Panc1 (cell line): ENCODE measurements around the gene AP3D1. TPM values are rescaled to one million over a fixed set of nuclear protein-coding genes. Genes with fewer than 3 reads are reported as not detected.

Source experiments
- ATAC-seq: fragments of 200-7000 bp; cut with Tn5 transposase; 2 replicates; pipeline ENCODE4 v1.9.1; 2020; ENCODE audit warnings: mild to moderate bottlenecking, moderate library complexity
- BruUV-seq: library from RNA; stranded (reverse); fragments of 400-500 nt; replicated peaks from 2 replicates; lab custom pipeline; 2021; lab: Mats Ljungman, UMichigan
- CTCF ChIA-PET: fragments of 300-600 bp; sonication (Branson Sonifier 250); formaldehyde crosslinking; loops from one replicate; lab custom pipeline; 2022; ENCODE audit warnings: antibody characterized with exemption; lab: Charles Lee
- POLR2A ChIA-PET: fragments of 300-600 bp; sonication (Branson Sonifier 250); formaldehyde crosslinking; loops from one replicate; lab custom pipeline; 2022; ENCODE audit warnings: antibody characterized with exemption; lab: Charles Lee
- DNase-seq: peaks from one replicate; pipeline ENCODE4 v3.0.0-alpha.2; 2010; ENCODE audit warnings: low read depth, low spot score
- H3K27ac ChIP-seq: 2 replicates; pipeline ENCODE4 v1.5.1; 2011; ENCODE audit warnings: mild to moderate bottlenecking, low read length, inconsistent platforms
- H3K27me3 ChIP-seq: fragments of 200-500 bp; sonication (Bioruptor generic); 2 replicates; pipeline ENCODE4 v1.6.0; 2014; ENCODE audit warnings: low read length, inconsistent platforms; ENCODE audit not compliant: control insufficient read depth, insufficient read depth
- H3K36me3 ChIP-seq: fragments of 200-500 bp; sonication (Bioruptor generic); 2 replicates; pipeline ENCODE4 v1.5.1; 2014; ENCODE audit warnings: inconsistent platforms, mild to moderate bottlenecking, low read length, moderate library complexity; ENCODE audit not compliant: control insufficient read depth, insufficient read depth
- H3K4me1 ChIP-seq: 2 replicates; pipeline ENCODE4 v1.5.1; 2011; ENCODE audit warnings: inconsistent platforms, mild to moderate bottlenecking, low read length, moderate library complexity; ENCODE audit not compliant: control insufficient read depth, insufficient read depth
- H3K4me3 ChIP-seq, 2 experiments: 2 replicates each; pipeline ENCODE4 v1.5.1; 2011 to 2012; ENCODE audit warnings: low read depth in 2 of 2, low read length in 2 of 2, mild to moderate bottlenecking in 2 of 2, inconsistent platforms in 1 of 2, moderate library complexity in 1 of 2
- H3K9me3 ChIP-seq: fragments of 200-500 bp; sonication (Bioruptor generic); 2 replicates; pipeline ENCODE4 v1.5.1; 2014; ENCODE audit warnings: low read depth, mild to moderate bottlenecking, inconsistent platforms, low read length, moderate library complexity; ENCODE audit not compliant: control insufficient read depth, insufficient read depth
- POLR2AphosphoS5 ChIP-seq: IDR thresholded peaks from 2 replicates; pipeline ENCODE4 v1.6.1; 2012; ENCODE audit warnings: mild to moderate bottlenecking, low read depth, low read length, moderate library complexity
- REST ChIP-seq, 2 experiments: IDR thresholded peaks; 2 replicates each; pipeline ENCODE4 v1.6.1; 2011 to 2012; ENCODE audit warnings: low read depth in 2 of 2, control low read depth in 1 of 2, low read length in 1 of 2, mild to moderate bottlenecking in 1 of 2, moderate library complexity in 1 of 2; ENCODE audit not compliant: insufficient read depth in 1 of 2
- SIN3A ChIP-seq: IDR thresholded peaks from 2 replicates; pipeline ENCODE4 v1.6.1; 2012; ENCODE audit warnings: low read depth, mild to moderate bottlenecking, low read length, moderate library complexity, borderline replicate concordance; ENCODE audit not compliant: insufficient read depth
- TCF7L2 ChIP-seq: IDR thresholded peaks from 2 replicates; pipeline ENCODE4 v1.6.1; 2011; ENCODE audit warnings: mild to moderate bottlenecking, low read depth, low read length, inconsistent platforms
- in situ Hi-C: cut with HindIII; loops from 2 replicates; pipeline ENCODE4 v1.10.0; 2016; ENCODE audit warnings: low sequenced_read_pairs, low pct_unique_long_range_greater_than_20kb
- intact Hi-C: fragments of 100-400 bp; cut with micrococcal nuclease; formaldehyde crosslinking; loops from one replicate; pipeline ENCODE4 v1.10.0; 2022; ENCODE audit not compliant: unreplicated experiment
- total RNA-seq: library from RNA; stranded (reverse); gene quantifications from one replicate; pipeline ENCODE4 v1.2.1, GENCODE V29; 2021; ENCODE audit not compliant: unreplicated experiment
- TF ChIP-seq, protein P1 (sequence below): fragments of 450-650 bp; IDR thresholded peaks from 2 replicates; pipeline ENCODE4 v1.5.1; 2017; ENCODE audit warnings: mild to moderate bottlenecking

The AP3D1 gene
- total RNA-seq, 1 experiment from 2014 or later, result 167 TPM

- intact Hi-C loops (no loop called here), in situ Hi-C loops (no loop called here)
- no TSS peak for BruUV-seq
- CTCF ChIA-PET, result no interaction called here
- POLR2A ChIA-PET, result no interaction called here
- no peak overlapping the region for H3K4me3 ChIP-seq
- DNase-seq (no peak), ATAC-seq (no peak)
- no peaks in the 10 kb centered on the region; the same call in 1 of the 2 replicates for H3K36me3 ChIP-seq
- H3K27ac ChIP-seq, result no peak overlapping the region
- H3K27me3 ChIP-seq, result no peaks in the 10 kb centered on the region
- H3K4me1 ChIP-seq, result no peaks in the 10 kb centered on the region
- TF ChIP-seq, protein P1, sequence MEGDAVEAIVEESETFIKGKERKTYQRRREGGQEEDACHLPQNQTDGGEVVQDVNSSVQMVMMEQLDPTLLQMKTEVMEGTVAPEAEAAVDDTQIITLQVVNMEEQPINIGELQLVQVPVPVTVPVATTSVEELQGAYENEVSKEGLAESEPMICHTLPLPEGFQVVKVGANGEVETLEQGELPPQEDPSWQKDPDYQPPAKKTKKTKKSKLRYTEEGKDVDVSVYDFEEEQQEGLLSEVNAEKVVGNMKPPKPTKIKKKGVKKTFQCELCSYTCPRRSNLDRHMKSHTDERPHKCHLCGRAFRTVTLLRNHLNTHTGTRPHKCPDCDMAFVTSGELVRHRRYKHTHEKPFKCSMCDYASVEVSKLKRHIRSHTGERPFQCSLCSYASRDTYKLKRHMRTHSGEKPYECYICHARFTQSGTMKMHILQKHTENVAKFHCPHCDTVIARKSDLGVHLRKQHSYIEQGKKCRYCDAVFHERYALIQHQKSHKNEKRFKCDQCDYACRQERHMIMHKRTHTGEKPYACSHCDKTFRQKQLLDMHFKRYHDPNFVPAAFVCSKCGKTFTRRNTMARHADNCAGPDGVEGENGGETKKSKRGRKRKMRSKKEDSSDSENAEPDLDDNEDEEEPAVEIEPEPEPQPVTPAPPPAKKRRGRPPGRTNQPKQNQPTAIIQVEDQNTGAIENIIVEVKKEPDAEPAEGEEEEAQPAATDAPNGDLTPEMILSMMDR, result no peak
- TF ChIP-seq SIN3A, result no peak
- TF ChIP-seq REST (IDR thresholded peaks at IDR 0.05; ENCODE audit: insufficient read depth in 1 of 2, low read depth in 2 of 2, low read length in 1 of 2), result no peak
- TF ChIP-seq TCF7L2, result no peak
- no peak for TF ChIP-seq POLR2AphosphoS5
- no peaks in the 10 kb centered on the region for H3K9me3 ChIP-seq
Measured at GRCh38 chr19:2111425-2111824, 39.9 kb downstream of the AP3D1 start.

DNA sequence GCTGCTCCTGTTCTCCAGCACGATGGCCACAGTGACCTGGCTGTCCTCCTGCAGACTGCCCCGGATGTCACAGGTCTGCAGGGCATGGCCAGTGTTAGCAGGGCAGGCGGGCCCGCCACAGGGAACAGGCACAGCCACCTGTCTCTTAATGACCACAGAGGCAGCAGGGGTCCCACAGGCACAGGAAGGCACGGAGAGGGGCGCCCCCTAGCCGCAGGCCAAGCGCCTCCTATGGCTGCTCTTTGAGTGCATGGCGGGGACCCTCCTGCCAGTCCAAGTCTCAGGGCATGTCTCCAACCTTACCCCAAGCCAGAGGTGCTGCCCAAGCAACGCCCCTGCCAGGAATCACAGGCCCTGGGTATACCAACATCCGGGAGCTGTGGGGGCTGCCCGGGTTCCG, 40.5 kb downstream of the AP3D1 start:
- TF ChIP-seq, protein P1, result no peak
- TF ChIP-seq TCF7L2 (no peak), REST (IDR thresholded peaks at IDR 0.05; ENCODE audit: insufficient read depth in 1 of 2, low read depth in 2 of 2, low read length in 1 of 2) (no peak), SIN3A (no peak), POLR2AphosphoS5 (no peak)
- BruUV-seq, result no TSS peak
- intact Hi-C loops (no loop called here), in situ Hi-C loops (no loop called here)
- Histone ChIP-seq H3K27ac (no peak overlapping the region), H3K4me3 (no peak overlapping the region), H3K4me1 (no peaks in the 10 kb centered on the region), H3K9me3 (no peaks in the 10 kb centered on the region), H3K36me3 (no peaks in the 10 kb centered on the region; the same call in 1 of the 2 replicates), H3K27me3 (no peaks in the 10 kb centered on the region)
- no peak for DNase-seq
- ChIA-PET CTCF (no interaction called here), POLR2A (no interaction called here)
- no peak for ATAC-seq
